H9 (cell line): ENCODE data around the gene WSCD2. TPM values are rescaled to one million over a fixed set of nuclear protein-coding genes. Genes with fewer than 3 reads are reported as not detected.

Experiments used
- DNase-seq: peaks from one replicate; pipeline ENCODE4 v3.0.0-alpha.2; 2017
- H2AFZ ChIP-seq: one replicate; pipeline ENCODE4 v1.6.1; 2013; ENCODE audit warnings: mild to moderate bottlenecking, low read length, control low read depth, moderate library complexity
- H2AK5ac ChIP-seq: 2 replicates; pipeline ENCODE4 v1.6.1; 2013; ENCODE audit warnings: low read length, control low read depth, mixed read lengths; ENCODE audit not compliant: insufficient read length
- H2BK120ac ChIP-seq: one replicate; pipeline ENCODE4 v1.6.1; 2013; ENCODE audit warnings: low read depth, mild to moderate bottlenecking, low read length, control low read depth, inconsistent platforms; ENCODE audit not compliant: poor library complexity, severe bottlenecking
- H2BK12ac ChIP-seq: 2 replicates; pipeline ENCODE4 v1.6.1; 2013; ENCODE audit warnings: low read length, control low read depth, mixed read lengths, low read depth; ENCODE audit not compliant: insufficient read length
- H2BK15ac ChIP-seq: 2 replicates; pipeline ENCODE4 v1.6.1; 2013; ENCODE audit warnings: low read depth, low read length, control low read depth
- H2BK20ac ChIP-seq: one replicate; pipeline ENCODE4 v1.6.1; 2013; ENCODE audit warnings: low read depth, mild to moderate bottlenecking, low read length, control low read depth, inconsistent platforms; ENCODE audit not compliant: poor library complexity, severe bottlenecking
- H2BK5ac ChIP-seq: 2 replicates; pipeline ENCODE4 v1.6.1; 2013; ENCODE audit warnings: low read length, control low read depth, mixed read lengths; ENCODE audit not compliant: insufficient read length
- H3K14ac ChIP-seq: 2 replicates; pipeline ENCODE4 v1.6.1; 2013; ENCODE audit warnings: low read length, control low read depth; ENCODE audit not compliant: insufficient read depth
- H3K18ac ChIP-seq: 2 replicates; pipeline ENCODE4 v1.6.1; 2013; ENCODE audit warnings: low read depth, mild to moderate bottlenecking, mixed read lengths, low read length, control low read depth; ENCODE audit not compliant: insufficient read length
- H3K23ac ChIP-seq: 2 replicates; pipeline ENCODE4 v1.6.1; 2013; ENCODE audit warnings: low read length, control low read depth, mixed read lengths, low read depth; ENCODE audit not compliant: insufficient read length
- H3K23me2 ChIP-seq: 2 replicates; pipeline ENCODE4 v1.6.1; 2013; ENCODE audit warnings: low read depth, mild to moderate bottlenecking, mixed read lengths, low read length, control low read depth; ENCODE audit not compliant: insufficient read length, poor library complexity, severe bottlenecking
- H3K27ac ChIP-seq: 2 replicates; pipeline ENCODE4 v1.5.1; 2013; ENCODE audit warnings: low read length, control low read depth, mixed read lengths, low read depth; ENCODE audit not compliant: insufficient read length
- H3K27me3 ChIP-seq: 2 replicates; pipeline ENCODE4 v1.6.1; 2013; ENCODE audit warnings: low read length, control low read depth, inconsistent platforms; ENCODE audit not compliant: insufficient read depth
- H3K4ac ChIP-seq: 2 replicates; pipeline ENCODE4 v1.6.1; 2013; ENCODE audit warnings: low read depth, mild to moderate bottlenecking, control low read depth, inconsistent platforms, low read length, moderate library complexity
- H3K4me1 ChIP-seq: 2 replicates; pipeline ENCODE4 v1.6.1; 2013; ENCODE audit warnings: low read length, control low read depth, inconsistent platforms; ENCODE audit not compliant: insufficient read depth
- H3K4me2 ChIP-seq: 2 replicates; pipeline ENCODE4 v1.6.1; 2013; ENCODE audit warnings: low read length, control low read depth, mixed read lengths; ENCODE audit not compliant: insufficient read length, insufficient read depth
- H3K56ac ChIP-seq: 2 replicates; pipeline ENCODE4 v1.6.1; 2013; ENCODE audit warnings: low read depth, mild to moderate bottlenecking, mixed read lengths, low read length, control low read depth; ENCODE audit not compliant: insufficient read length
- H3K79me1 ChIP-seq: 2 replicates; pipeline ENCODE4 v1.6.1; 2013; ENCODE audit warnings: low read depth, mild to moderate bottlenecking, moderate library complexity, low read length, control low read depth, inconsistent platforms; ENCODE audit not compliant: insufficient read depth, poor library complexity, severe bottlenecking
- H3K79me2 ChIP-seq: 2 replicates; pipeline ENCODE4 v1.6.1; 2013; ENCODE audit warnings: low read length, control low read depth, inconsistent platforms; ENCODE audit not compliant: insufficient read depth
- H3K9ac ChIP-seq: 2 replicates; pipeline ENCODE4 v1.6.1; 2013; ENCODE audit warnings: low read length, control low read depth, mixed read lengths; ENCODE audit not compliant: insufficient read length; ENCODE audit errors: extremely low read depth
- H3K9me3 ChIP-seq: one replicate; pipeline ENCODE4 v1.6.1; 2013; ENCODE audit warnings: low read depth, low read length, inconsistent platforms; ENCODE audit not compliant: control insufficient read depth
- H3T11ph ChIP-seq: one replicate; pipeline ENCODE4 v1.6.1; 2013; ENCODE audit warnings: mild to moderate bottlenecking, low read length, control low read depth, inconsistent platforms
- H4K20me1 ChIP-seq: one replicate; pipeline ENCODE4 v1.6.1; 2013; ENCODE audit not compliant: control insufficient read depth, insufficient read length, insufficient read depth
- H4K5ac ChIP-seq: 2 replicates; pipeline ENCODE4 v1.6.1; 2013; ENCODE audit warnings: low read depth, mild to moderate bottlenecking, mixed read lengths, low read length, control low read depth; ENCODE audit not compliant: insufficient read length
- H4K8ac ChIP-seq: replicated peaks from 2 replicates; pipeline ENCODE4 v1.6.1; 2013; ENCODE audit warnings: low read length, control low read depth, mixed read lengths, low read depth; ENCODE audit not compliant: insufficient read length
- H4K91ac ChIP-seq: 2 replicates; pipeline ENCODE4 v1.6.1; 2013; ENCODE audit warnings: low read depth, mild to moderate bottlenecking, moderate library complexity, mixed read lengths, low read length, control low read depth; ENCODE audit not compliant: insufficient read length
- H3K27ac Mint-ChIP-seq, 3 experiments: 2 replicates in 2 of 3; 3 replicates in 1 of 3; pipeline ENCODE4 v1.8.0; 2020 to 2021; ENCODE audit warnings: mixed read lengths in 3 of 3, mild to moderate bottlenecking in 1 of 3, moderate library complexity in 1 of 3
- H3K27me3 Mint-ChIP-seq: 2 replicates; pipeline ENCODE4 v1.8.0; 2021; ENCODE audit warnings: low read depth, mild to moderate bottlenecking, moderate library complexity, mixed read lengths
- H3K36me3 Mint-ChIP-seq, 3 experiments: 2 replicates in 2 of 3; 3 replicates in 1 of 3; pipeline ENCODE4 v1.8.0; 2020 to 2021; ENCODE audit warnings: low read depth in 3 of 3, mixed read lengths in 3 of 3; ENCODE audit not compliant: insufficient read depth in 1 of 3
- H3K4me1 Mint-ChIP-seq, 2 experiments: 2 replicates each; pipeline ENCODE4 v1.8.0; 2020; ENCODE audit warnings: mixed read lengths in 2 of 2
- H3K4me3 Mint-ChIP-seq, 2 experiments: 2 replicates in 1 of 2; 3 replicates in 1 of 2; pipeline ENCODE4 v1.8.0; 2020 to 2021; ENCODE audit warnings: mild to moderate bottlenecking in 2 of 2, mixed read lengths in 2 of 2, moderate library complexity in 1 of 2
- H3K9me3 Mint-ChIP-seq, 2 experiments: 2 replicates in 1 of 2; 3 replicates in 1 of 2; pipeline ENCODE4 v1.8.0; 2020; ENCODE audit warnings: mild to moderate bottlenecking in 2 of 2, mixed read lengths in 2 of 2, moderate library complexity in 1 of 2
- CTCF ChIP-seq: fragments of 200-600 bp; sonication (generic); conservative IDR thresholded peaks from 3 replicates; pipeline ENCODE4 v1.8.0; 2021; ENCODE audit warnings: antibody characterized with exemption, mild to moderate bottlenecking
- WGBS: extraction: QIAGEN DNeasy Blood & Tissue Kit; methylation state at CpG from one replicate; pipeline ENCODE4 v1.1.7; 2013; ENCODE audit warnings: missing lambda C conversion rate, low lambda C conversion rate, mixed read lengths; ENCODE audit not compliant: insufficient read length; ENCODE audit errors: extremely low coverage; 5-methylcytosine and 5-hydroxymethylcytosine counted together
- total RNA-seq: library from RNA; stranded (reverse); gene quantifications from 2 replicates; pipeline ENCODE4 v1.2.1, GENCODE V29; 2021

The WSCD2 gene
- total RNA-seq, 1 experiment from 2014 or later: 0.92 TPM

- peaks cover 5% of the 10 kb centered on the region for H3K23me2 ChIP-seq
- H3K9ac ChIP-seq: no peak overlapping the region
Observed at GRCh38 chr12:108133482-108133881, 4.4 kb downstream of the WSCD2 start.

More at GRCh38 chr12:108133482-108133881, 4.4 kb downstream of the WSCD2 start:
- H2BK20ac ChIP-seq: no peak overlapping the region
- Mint-ChIP-seq H3K9me3 (no peaks in the 10 kb centered on the region; a peak in 2 of 5 replicates), H3K27me3 (peaks cover 33% of the 10 kb centered on the region), H3K27ac (no peak overlapping the region), H3K4me3 (no peak overlapping the region), H3K4me1 (peaks cover 28 to 38% of the 10 kb centered on the region in 2 experiments), H3K36me3 (peaks cover 0 to 4% (median 1%) of the 10 kb centered on the region in 3 experiments; a peak in 3 of 7 replicates)
- no peak overlapping the region for H2BK120ac ChIP-seq
- no peak overlapping the region for H3K27ac ChIP-seq
- no peaks in the 10 kb centered on the region for H3K79me1 ChIP-seq
- H2AK5ac ChIP-seq: no peak overlapping the region
- H4K20me1 ChIP-seq: no peaks in the 10 kb centered on the region
- H3K56ac ChIP-seq: no peak overlapping the region
- H3K18ac ChIP-seq: no peak overlapping the region
- no peak for DNase-seq
- no peak overlapping the region for H2BK12ac ChIP-seq
- no peaks in the 10 kb centered on the region for H3K9me3 ChIP-seq
- WGBS: no CpG with 5 or more reads among the region's 7 CpGs
- no peak overlapping the region for H3K4me2 ChIP-seq
- H3K79me2 ChIP-seq: no peaks in the 10 kb centered on the region
- TF ChIP-seq CTCF: no peak
- no peak overlapping the region for H3T11ph ChIP-seq
- H3K14ac ChIP-seq: no peak overlapping the region
- H2BK5ac ChIP-seq: no peak overlapping the region
- H4K91ac ChIP-seq: no peak overlapping the region
- H3K27me3 ChIP-seq: no peaks in the 10 kb centered on the region; the same call in 1 of the 2 replicates
- no peak overlapping the region for H3K23ac ChIP-seq
- no peak overlapping the region for H2AFZ ChIP-seq
- H3K4ac ChIP-seq: no peak overlapping the region
- H4K8ac ChIP-seq: no peak overlapping the region
- H2BK15ac ChIP-seq: no peak overlapping the region
- no peak overlapping the region for H4K5ac ChIP-seq
- H3K4me1 ChIP-seq: 0 out of 2 replicates have a peak, but pooled peaks cover 4% of the 10 kb centered on the region
